ENCODE results near the gene FNIP2.
"Not testable (repeated sequence)": the region's sequence is repeated elsewhere in the genome, so short reads cannot be mapped to it uniquely, and the experiment has no call there.

The FNIP2 gene

GRCh38 chr4:158920452-158920996 lies 151.7 kb downstream of the FNIP2 start:
- H3K27ac Mint-ChIP-seq; H3K4me3 Mint-ChIP-seq; H3K4me1 Mint-ChIP-seq (ENCODE audit: low read depth); H3K36me3 Mint-ChIP-seq; H3K27me3 Mint-ChIP-seq: not testable (repeated sequence)
- peaks cover 12% of the 10 kb centered on the region for H3K9me3 Mint-ChIP-seq (ENCODE audit: low read depth)

- H3K9me3 Mint-ChIP-seq (ENCODE audit: low read depth); H3K27me3 Mint-ChIP-seq; H3K4me3 Mint-ChIP-seq; H3K27ac Mint-ChIP-seq; H3K36me3 Mint-ChIP-seq: not testable (repeated sequence)
- peaks cover 15% of the 10 kb centered on the region for H3K4me1 Mint-ChIP-seq (ENCODE audit: low read depth)
Observed at GRCh38 chr4:158927774-158928173, 158.9 kb downstream of the FNIP2 start.

- H3K27ac Mint-ChIP-seq, result no peak overlapping the region
- H3K4me3 Mint-ChIP-seq, result peak overlapping the region; percentile 76
Observed at GRCh38 chr4:158929939-158930638, 161.3 kb downstream of the FNIP2 start.

GRCh38 chr4:158930639-158930972 lies 161.8 kb downstream of the FNIP2 start:
- Mint-ChIP-seq H3K27ac (no peak overlapping the region), H3K4me1 (ENCODE audit: low read depth) (peaks cover 15% of the 10 kb centered on the region), H3K4me3 (peak overlapping the region; percentile 7), H3K27me3 (no peaks in the 10 kb centered on the region), H3K36me3 (peaks cover 3% of the 10 kb centered on the region), H3K9me3 (ENCODE audit: low read depth) (no peaks in the 10 kb centered on the region)

More at GRCh38 chr4:158929939-158930638, 161.3 kb downstream of the FNIP2 start:
- peaks cover 3% of the 10 kb centered on the region for H3K36me3 Mint-ChIP-seq
- H3K9me3 Mint-ChIP-seq (ENCODE audit: low read depth), result no peaks in the 10 kb centered on the region
- H3K4me1 Mint-ChIP-seq (ENCODE audit: low read depth), result peaks cover 15% of the 10 kb centered on the region
- H3K27me3 Mint-ChIP-seq, result no peaks in the 10 kb centered on the region

GRCh38 chr4:158933236-158933635 lies 164.4 kb downstream of the FNIP2 start:
- H3K9me3 Mint-ChIP-seq (ENCODE audit: low read depth), result no peaks in the 10 kb centered on the region
- no peak overlapping the region for H3K4me3 Mint-ChIP-seq
- H3K36me3 Mint-ChIP-seq, result peaks cover 3% of the 10 kb centered on the region
- no peak overlapping the region for H3K27ac Mint-ChIP-seq
- H3K4me1 Mint-ChIP-seq (ENCODE audit: low read depth), result peaks cover 15% of the 10 kb centered on the region
- peaks cover 2% of the 10 kb centered on the region for H3K27me3 Mint-ChIP-seq

GRCh38 chr4:158934996-158935669 lies 166.3 kb downstream of the FNIP2 start:
- peaks cover 9% of the 10 kb centered on the region for H3K4me1 Mint-ChIP-seq (ENCODE audit: low read depth)
- H3K27ac Mint-ChIP-seq, result no peak overlapping the region
- no peak overlapping the region for H3K4me3 Mint-ChIP-seq
- no peaks in the 10 kb centered on the region for H3K9me3 Mint-ChIP-seq (ENCODE audit: low read depth)
- no peaks in the 10 kb centered on the region for H3K36me3 Mint-ChIP-seq
- peaks cover 2% of the 10 kb centered on the region for H3K27me3 Mint-ChIP-seq

- H3K36me3 Mint-ChIP-seq, result no peaks in the 10 kb centered on the region
- H3K27ac Mint-ChIP-seq, result no peak overlapping the region
- no peaks in the 10 kb centered on the region for H3K4me1 Mint-ChIP-seq (ENCODE audit: low read depth)
- no peak overlapping the region for H3K4me3 Mint-ChIP-seq
- H3K9me3 Mint-ChIP-seq (ENCODE audit: low read depth), result no peaks in the 10 kb centered on the region
- peaks cover 2% of the 10 kb centered on the region for H3K27me3 Mint-ChIP-seq
Observed at GRCh38 chr4:158936238-158936637, 167.4 kb downstream of the FNIP2 start.

GRCh38 chr4:158938220-158939044 lies 169.6 kb downstream of the FNIP2 start:
- Mint-ChIP-seq H3K27me3 (peaks cover 2% of the 10 kb centered on the region), H3K4me3 (no peak overlapping the region), H3K9me3 (ENCODE audit: low read depth) (no peaks in the 10 kb centered on the region), H3K4me1 (ENCODE audit: low read depth) (no peaks in the 10 kb centered on the region), H3K27ac (no peak overlapping the region), H3K36me3 (no peaks in the 10 kb centered on the region)

GRCh38 chr4:158940271-158940670 lies 171.4 kb downstream of the FNIP2 start:
- peaks cover 5% of the 10 kb centered on the region for H3K27me3 Mint-ChIP-seq
- no peak overlapping the region for H3K4me3 Mint-ChIP-seq
- H3K36me3 Mint-ChIP-seq, result no peaks in the 10 kb centered on the region
- H3K9me3 Mint-ChIP-seq (ENCODE audit: low read depth), result no peaks in the 10 kb centered on the region
- no peaks in the 10 kb centered on the region for H3K4me1 Mint-ChIP-seq (ENCODE audit: low read depth)
- no peak overlapping the region for H3K27ac Mint-ChIP-seq

GRCh38 chr4:158941321-158941720 lies 172.5 kb downstream of the FNIP2 start:
- Mint-ChIP-seq H3K4me1 (ENCODE audit: low read depth) (no peaks in the 10 kb centered on the region), H3K27me3 (peaks cover 7% of the 10 kb centered on the region), H3K4me3 (no peak overlapping the region), H3K27ac (no peak overlapping the region), H3K36me3 (no peaks in the 10 kb centered on the region), H3K9me3 (ENCODE audit: low read depth) (no peaks in the 10 kb centered on the region)

GRCh38 chr4:158941895-158942294 lies 173.1 kb downstream of the FNIP2 start:
- H3K27ac Mint-ChIP-seq, result no peak overlapping the region
- H3K9me3 Mint-ChIP-seq (ENCODE audit: low read depth), result no peaks in the 10 kb centered on the region
- H3K4me3 Mint-ChIP-seq, result no peak overlapping the region
- H3K27me3 Mint-ChIP-seq, result peaks cover 5% of the 10 kb centered on the region
- no peaks in the 10 kb centered on the region for H3K36me3 Mint-ChIP-seq
- no peaks in the 10 kb centered on the region for H3K4me1 Mint-ChIP-seq (ENCODE audit: low read depth)

GRCh38 chr4:158945529-158946108 lies 176.8 kb downstream of the FNIP2 start:
- Mint-ChIP-seq H3K27me3 (peaks cover 6% of the 10 kb centered on the region), H3K9me3 (ENCODE audit: low read depth) (no peaks in the 10 kb centered on the region), H3K36me3 (no peaks in the 10 kb centered on the region), H3K4me1 (ENCODE audit: low read depth) (no peaks in the 10 kb centered on the region), H3K27ac (no peak overlapping the region), H3K4me3 (no peak overlapping the region)

GRCh38 chr4:158946825-158947224 lies 178.0 kb downstream of the FNIP2 start:
- H3K27ac Mint-ChIP-seq, result no peak overlapping the region
- no peaks in the 10 kb centered on the region for H3K36me3 Mint-ChIP-seq
- no peaks in the 10 kb centered on the region for H3K4me1 Mint-ChIP-seq (ENCODE audit: low read depth)
- no peak overlapping the region for H3K4me3 Mint-ChIP-seq
- H3K9me3 Mint-ChIP-seq (ENCODE audit: low read depth), result peaks cover 7% of the 10 kb centered on the region
- H3K27me3 Mint-ChIP-seq, result peaks cover 6% of the 10 kb centered on the region

GRCh38 chr4:158948071-158948470 lies 179.2 kb downstream of the FNIP2 start:
- Mint-ChIP-seq H3K4me1 (ENCODE audit: low read depth) (no peaks in the 10 kb centered on the region), H3K4me3 (no peak overlapping the region), H3K27me3 (peaks cover 6% of the 10 kb centered on the region), H3K36me3 (peaks cover 3% of the 10 kb centered on the region), H3K9me3 (ENCODE audit: low read depth) (peaks cover 16% of the 10 kb centered on the region), H3K27ac (no peak overlapping the region)

GRCh38 chr4:158949099-158949498 lies 180.3 kb downstream of the FNIP2 start:
- Mint-ChIP-seq H3K4me3 (no peak overlapping the region), H3K36me3 (peaks cover 3% of the 10 kb centered on the region), H3K27ac (no peak overlapping the region), H3K27me3 (peaks cover 6% of the 10 kb centered on the region), H3K4me1 (ENCODE audit: low read depth) (no peaks in the 10 kb centered on the region), H3K9me3 (ENCODE audit: low read depth) (peaks cover 16% of the 10 kb centered on the region)
